GM04503 (cell line): Measurements from ENCODE around the gene PLEKHO2.

Experiments used
- DNase-seq: peaks from one replicate; pipeline ENCODE4 v3.0.0-alpha.2; 2012; ENCODE audit warnings: low read depth

PLEKHO2 gene

DNA sequence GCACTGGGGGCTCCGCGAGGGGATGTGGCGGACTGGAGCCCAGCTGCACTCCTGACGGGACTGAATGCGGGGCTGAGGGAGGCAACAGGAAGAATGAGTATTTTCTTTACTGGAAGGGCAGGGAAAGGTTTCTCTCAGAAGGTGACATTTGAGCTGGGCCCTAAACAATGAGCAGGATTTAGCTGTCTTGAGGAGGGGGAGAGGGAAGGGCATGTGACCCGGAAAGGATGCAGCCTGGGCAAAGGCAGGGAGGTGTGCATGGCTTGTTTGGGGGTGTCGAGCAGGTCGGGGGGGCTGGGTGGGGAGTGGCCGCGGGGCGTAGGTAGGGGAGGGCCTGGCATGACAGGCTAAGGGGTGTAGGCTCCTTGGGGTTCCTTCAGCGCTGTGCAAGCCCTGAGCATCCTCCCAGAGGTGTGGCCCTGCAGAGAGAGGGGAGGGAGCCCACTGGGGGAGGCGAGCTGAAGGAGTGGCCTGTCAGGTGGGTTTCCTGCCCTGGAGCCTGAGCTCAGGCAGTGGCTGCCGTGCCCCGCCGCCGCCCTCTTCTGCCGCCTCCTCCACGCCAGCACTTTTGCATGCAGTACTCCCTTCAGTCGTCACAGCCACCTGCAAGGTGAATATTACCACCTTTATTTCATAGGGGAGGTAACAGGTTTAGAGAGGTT, 52.8 kb downstream of the PLEKHO2 start:
- no peak for DNase-seq

DNA sequence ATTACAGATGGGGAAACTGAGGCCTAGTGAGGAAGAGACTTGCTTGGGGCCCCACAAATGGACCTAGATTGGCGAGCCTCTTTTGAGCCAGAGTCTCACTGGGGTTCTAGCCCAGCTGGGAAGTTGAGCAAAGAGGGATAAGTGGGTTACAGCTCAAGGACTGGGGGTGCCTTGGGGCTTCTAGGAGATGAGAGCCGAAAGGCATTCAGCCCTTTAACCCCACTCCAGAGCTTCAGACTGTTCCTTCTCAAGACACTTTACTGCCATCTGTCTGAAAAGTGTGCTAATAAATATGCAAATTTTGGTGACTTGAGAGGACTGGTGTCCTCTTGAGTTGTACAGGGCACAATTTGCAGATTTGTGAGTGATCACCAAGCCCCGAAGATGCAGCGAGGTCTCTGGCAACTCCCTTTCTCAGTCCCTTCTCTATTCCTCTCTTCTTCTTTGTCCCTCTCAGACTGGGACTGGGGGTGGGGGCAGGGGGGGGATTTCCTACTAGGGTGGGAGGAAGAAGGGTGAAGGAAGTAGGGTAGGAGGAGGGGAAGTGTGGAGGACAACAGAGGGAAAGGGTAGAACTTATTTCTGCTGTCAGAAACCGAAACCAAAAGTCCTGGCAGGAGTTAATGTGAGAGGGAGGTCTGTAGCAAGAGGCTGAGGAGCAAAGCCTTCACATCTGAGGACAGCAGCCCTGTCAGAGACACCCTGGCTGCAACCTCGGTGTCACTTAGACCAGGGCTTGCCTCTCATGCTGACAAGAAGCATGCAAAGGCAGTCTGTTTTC, 53.8 kb downstream of the PLEKHO2 start:
- DNase-seq = no peak

DNA sequence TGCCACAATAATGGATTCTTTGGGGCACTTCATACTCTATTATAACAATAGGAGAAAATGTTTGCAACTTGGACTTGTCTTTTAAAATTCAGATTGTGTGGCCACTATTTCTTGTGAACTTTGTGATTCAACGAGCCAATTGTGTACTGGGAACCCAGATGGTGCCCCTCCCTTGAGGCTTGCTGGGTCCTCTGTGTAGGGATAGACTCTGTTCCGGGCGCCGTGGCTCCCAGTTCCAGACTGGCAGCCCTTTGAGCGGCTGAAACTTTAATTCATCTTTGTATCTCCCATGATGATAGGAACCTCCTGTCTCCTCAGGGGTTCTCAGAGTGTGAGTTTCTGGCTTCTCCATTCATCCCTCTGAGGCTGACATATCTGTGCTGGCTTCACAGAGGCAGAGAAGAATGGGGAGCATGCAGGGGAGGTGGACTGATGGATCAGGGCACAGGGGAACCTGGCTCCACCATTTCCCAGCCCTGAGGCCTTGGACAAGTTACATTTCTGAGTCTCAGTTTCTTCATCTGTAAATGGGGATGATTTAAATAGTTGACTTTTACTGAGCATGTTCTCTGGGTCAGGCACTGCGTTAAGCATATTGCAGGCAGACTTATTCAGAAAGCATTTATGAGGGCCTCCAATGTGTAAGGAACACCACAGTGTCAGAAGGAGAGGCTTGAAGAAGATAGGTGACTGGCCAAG, 54.8 kb downstream of the PLEKHO2 start:
- DNase-seq = no peak

DNA sequence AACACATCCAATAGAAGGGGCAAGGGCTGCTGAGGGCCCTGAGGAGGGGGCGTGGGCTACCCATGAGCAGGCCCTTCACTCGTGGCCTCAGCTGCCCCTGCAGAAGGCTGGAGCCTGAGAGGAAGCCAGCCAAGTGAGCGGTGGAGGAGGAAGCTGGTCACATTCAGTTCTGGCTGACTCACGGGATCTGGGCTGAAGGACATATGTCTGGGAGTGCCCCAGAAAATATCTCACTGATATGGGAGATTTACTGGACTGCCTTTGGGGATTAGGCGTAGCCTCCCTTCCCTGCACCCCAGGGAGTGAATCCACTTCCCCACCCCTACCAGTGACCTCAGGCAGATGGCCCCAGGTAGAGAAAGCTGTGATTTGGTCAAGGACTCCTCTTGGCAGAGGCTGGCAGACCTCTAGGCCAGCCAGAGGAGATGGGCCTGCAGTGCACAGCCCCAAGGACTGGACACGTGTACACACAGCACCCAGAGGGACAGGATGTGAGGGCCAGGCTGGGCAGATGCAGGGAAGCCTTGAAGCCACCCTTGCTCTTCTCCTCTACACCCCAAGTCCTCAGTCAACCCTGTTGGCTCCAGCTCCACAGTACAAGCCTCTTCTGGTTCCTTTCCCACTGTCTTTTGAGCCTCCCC, 55.8 kb downstream of the PLEKHO2 start:
- DNase-seq = no peak

DNA sequence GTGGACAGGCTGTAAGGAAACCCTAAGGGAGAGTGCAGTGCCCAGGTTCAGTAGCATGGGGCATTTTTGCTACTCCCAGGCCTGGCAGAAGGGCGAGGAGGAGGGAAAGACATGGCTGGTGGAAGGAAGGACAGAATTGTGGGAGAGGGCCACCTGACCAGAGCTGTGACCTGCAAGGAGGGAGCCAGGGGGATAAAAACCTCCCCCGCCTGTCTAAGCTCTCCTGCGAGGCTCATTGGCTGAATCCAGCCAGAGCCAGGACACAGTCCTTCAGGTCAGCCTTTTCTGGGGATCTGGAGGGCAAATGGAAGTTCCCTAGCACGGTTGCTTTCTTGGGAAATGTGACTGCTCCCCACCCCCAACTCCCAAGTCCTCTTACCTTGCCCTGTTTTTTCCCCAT, 56.7 kb downstream of the PLEKHO2 start:
- DNase-seq = no peak

DNA sequence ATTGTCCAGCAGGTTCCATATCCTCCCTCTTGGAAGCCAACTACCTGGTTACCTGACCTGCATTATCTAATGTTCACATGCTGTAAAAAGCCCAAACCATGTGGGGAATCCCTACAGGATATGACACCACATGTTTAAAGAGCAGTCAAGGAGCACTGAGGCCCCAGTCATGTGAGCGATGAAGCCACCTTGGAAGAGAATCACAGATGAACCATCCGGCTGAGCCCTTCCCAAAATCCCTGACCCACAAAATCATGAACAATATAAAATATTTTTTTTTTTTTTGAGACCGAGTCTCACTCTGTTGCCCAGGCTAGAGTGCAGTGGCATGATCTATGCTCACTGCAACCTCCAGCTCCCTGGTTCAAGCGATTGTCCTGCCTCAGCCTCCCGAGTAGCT, 59.4 kb downstream of the PLEKHO2 start:
- DNase-seq = no peak

DNA sequence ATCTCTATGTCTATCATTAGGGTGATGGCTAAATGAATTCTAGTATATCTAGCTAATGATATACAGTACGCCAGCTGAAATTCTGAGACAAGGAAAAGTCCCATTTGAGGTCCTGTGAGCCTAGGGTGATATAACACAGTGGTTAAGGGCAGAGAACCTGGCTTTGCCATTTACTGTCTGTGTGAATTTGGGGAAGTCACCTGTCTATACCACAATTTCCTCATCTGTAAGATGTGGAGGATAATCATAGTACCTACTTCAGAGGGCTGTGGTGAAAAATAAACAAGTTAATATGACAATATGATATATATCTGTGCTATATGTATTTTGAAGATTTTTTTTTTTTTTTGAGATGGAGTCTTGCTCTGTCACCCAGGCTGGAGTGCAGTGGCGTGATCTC, 60.2 kb downstream of the PLEKHO2 start:
- no peak for DNase-seq

DNA sequence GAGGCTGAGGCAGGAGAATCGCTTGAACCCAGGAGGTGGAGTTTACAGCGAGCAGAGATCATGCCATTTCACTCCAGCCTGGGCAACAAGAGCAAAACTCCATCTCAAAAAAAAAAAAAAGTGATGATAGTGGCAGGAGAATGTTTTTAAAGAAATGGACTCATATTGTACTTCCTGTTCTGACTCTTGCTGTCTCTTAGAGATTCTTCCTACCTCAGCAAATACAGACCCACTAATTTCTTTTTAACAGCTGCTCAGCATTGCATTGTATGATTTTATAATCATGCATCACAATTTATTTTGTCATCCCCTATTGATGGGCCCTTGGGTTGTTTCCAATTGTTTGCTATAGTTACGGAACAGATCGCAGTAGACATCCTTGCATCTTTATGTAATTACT, 61.1 kb downstream of the PLEKHO2 start:
- no peak for DNase-seq

DNA sequence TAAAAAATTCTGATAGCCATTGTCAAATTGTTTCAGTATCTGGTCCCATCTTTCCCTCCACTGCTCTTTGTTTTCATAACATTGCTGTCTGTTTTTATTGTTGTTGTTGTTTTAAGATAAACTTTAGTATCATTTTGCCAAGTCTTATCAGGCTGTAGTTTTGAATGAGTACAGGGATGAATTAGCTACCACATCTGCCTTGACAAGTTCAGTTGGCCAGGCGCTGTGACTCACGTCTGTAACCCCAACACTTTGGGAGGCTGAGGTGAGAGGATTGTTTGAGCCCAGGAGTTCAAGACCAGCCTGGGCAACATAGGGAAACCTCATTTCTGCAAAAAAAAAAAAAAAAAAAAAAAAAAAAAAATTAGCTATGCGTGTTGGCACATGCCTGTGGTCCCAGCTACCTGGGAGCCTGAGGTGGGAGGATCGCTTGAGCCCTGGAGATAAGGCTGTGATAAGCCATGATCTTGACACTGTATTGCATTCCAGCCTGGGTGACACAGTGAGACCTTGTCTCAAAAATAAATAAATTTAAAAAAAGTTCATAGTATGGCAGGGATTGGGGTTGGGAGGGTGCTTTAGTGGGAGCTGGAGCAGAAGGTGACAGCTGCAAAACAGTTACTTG, 61.7 kb downstream of the PLEKHO2 start:
- DNase-seq = no peak

DNA sequence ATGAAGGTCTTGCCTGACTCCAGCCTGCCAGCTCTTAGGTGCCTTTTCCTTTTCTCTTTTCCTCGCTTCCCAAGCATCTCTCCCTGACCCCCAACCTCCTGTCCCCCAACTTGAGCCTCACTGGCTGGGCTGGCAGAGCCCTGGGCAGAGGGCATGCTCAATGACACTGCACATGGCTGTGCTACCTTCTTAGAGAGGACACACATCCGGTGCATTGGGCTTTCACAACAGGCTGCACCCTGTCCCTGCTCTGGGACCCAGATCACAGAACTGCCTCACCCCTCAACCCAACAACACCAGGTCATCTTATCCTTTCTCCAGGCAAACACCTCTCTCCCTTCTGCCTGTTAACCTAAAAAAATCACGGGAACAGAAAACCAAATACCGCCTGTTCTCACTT, 62.5 kb downstream of the PLEKHO2 start:
- no peak for DNase-seq

DNA sequence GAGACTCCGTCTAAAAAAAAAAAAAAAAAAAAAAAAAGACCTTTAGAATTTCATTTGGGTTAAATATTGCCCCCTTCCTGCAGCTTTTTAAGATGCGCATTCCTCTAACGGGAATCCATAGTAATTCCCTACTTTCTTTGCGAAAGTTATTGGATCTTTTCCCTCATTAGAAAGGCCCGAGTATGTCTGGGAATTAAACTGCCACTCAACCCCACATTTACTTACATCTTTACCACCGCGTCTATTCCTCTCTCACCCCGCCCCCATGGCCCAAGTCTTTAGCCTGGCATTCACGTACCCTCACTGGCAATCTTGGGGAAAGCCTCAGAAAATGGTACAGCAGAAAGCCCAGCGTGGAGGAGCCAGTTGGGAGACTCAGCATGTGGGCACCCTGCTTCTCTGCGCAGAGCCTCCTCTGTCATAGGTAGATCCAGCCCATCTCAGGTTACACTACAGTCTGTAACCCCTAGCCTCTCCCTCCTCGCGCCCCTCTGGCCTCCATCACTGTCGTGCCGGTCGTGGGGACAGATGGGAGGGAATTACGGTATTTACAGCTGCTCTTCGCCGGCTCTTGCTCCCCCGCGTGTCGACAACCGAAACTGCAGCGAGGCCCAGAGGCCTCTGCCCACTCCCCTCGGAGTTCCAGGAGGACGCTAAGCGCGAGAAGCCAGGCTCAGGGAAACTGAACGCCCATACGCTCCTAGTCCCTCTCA, 63.6 kb downstream of the PLEKHO2 start:
- peak; percentile 22 for DNase-seq

DNA sequence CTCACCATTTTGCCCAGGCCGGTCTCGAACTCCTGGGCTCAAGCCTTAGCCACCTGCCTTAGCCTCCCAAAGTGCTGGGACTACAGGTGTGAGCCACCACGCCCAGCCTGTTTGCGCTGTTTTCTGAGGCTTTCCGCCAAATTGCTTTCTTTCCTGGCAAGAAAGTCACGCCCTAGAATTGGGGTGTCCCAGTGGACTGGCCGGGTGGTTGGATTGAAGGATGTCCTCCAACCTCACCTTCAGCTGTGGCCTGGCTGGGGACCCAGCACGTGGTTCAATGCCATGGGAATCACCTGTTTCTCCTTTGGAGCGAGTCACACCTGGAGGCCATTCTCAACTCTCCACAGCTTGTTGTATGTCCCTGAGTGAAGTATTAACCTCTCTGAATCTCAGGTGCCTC, 64.2 kb downstream of the PLEKHO2 start:
- DNase-seq = no peak

DNA sequence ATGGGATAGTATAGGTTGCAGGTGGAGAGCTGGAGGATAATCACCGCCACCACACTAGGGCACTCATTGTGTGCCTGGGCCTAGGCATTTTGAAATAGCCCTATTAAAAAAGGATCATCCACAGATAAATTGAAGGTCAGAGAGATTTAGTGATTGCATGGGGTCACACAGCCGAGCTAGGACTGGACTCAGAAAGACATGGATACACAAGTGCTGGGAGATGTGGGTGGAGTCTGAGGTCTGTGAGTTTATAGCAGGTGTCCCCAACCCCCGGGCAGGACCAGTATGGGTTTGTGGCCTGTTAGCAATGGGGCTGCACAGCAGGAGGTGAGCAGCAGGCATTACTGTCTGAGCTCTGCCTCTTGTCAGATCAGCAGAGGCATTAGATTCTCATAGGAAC, 64.7 kb downstream of the PLEKHO2 start:
- no peak for DNase-seq

DNA sequence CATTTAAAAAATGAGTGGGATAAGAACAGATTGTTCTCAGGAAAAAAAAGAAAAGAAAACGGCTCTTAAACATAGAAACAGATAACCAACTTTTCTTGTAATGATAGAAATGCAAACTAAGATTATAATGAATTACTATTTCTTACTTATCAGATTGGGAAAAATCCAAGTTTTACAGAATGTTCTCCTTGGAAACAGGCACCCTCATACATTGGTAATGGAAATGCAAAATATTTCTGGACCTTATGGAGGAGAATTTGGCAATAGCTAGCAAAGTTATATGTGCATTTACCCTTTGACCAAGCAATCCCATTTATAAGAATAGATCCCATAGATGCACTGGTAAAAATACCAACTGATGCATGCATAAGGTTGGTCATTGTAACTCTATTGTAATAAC, 66.3 kb downstream of the PLEKHO2 start:
- DNase-seq = no peak

DNA sequence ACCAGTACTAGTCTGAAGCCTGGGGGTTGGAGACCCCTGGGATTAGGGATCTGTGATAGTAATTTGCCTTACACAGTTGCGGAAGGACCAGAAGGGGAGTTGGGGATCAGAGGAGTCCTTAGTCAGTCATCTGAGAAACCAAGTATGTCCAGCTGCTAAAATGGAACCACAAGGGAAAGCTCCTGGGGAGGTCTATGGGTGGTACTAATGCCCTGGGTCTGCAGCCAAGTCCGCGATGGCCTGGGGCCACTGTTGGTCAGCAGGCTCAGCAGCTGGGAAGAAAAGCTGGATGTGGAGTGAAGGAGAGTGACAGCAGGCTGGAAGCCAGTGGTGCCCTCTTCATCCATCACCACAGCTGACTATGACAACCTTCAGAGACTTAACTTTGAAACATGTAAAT, 67.8 kb downstream of the PLEKHO2 start:
- no peak for DNase-seq

DNA sequence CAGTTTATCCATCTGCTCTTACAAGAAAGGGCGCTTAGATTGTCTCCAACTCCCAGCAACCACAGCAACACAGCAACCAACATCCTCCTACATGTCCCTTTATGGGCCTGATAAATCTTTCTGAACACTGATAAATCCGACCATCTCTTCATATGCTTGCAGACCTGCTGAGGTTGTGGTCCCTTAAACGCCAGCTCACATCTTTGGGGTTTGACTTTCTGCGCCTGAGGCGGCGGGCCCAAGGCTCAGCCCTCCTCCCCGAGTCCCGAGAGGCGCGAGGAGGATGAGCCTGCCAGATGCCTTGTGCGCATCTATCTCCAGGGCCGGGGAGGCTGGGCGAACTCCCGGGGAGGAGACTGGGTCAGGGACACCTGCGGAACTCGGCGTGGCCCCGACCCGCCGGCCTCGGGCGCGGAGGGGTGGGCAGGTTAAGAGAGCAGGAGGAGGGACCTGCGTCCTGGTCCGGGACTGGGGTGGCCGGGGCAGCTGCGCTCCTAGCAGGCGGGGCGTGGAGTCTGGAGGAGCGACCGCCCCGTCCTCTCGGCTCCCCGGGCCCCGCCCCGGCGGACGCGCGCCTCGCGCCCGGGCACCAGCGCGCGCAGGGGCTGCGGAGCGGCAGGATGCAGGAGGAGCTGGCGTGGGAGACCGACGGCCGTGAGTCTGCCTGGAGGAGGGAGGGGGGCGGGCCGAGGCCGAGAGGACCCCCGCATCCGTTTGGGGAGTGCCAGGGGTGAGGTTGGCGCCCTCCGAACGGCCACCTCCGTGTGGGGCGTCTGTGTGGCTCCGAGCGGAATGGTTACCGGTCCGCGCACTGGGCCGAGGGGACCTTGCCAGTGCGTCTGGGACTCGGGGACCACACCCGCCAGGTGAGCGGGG, 69.8 kb downstream of the PLEKHO2 start, which contains the start of gene ANKDD1A:
Gene ANKDD1A, plus strand, starts transcription at position 592 of the 876 bp plus-strand sequence. Its CDS starts 29 bp downstream, at position 621.
- DNase-seq = no peak

DNA sequence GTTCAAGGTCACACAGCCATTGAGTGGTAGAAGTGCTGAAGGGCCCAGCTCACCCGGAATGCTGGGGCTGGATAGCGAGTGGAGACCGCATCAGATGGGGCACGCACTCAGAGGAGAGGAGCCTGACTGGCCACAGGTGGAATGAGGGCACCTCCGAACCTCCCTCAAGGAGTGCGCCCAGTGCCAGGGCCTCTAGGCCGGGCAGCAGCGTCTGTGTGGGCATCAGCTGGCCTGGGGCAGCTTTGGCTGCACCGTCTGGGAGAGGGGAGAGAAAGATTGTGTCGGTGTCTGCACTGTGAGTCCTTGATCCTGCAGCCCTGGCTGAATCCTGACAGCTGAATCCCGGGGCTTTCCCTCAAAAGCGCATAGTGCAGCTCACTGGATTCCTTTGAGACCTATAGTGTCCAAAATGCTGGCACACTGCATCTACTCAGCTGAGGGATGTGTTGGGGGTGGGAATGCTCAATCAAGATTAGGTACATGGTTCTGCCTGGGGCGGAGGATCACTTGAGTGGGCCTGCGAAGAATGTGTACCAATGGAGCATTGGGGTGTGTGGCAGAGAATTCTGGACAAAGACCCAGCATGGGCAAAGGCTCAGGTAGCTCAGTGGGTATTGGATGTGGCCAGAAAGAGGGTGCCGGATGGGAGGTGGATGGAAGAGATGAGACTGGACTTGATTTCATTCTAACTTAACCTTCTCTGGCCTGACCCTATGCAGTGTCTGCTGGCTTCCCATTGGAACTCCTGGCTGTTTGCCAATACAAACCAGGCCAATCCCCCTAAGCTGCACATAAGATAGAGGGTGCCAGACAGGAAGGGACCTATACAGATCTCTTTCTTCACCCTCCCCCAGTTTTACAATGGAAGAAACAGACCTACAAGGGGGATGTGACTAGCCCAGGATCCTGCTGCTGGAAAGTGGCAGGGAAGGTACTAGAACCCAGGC, 70.9 kb downstream of the PLEKHO2 start:
- DNase-seq = no peak

DNA sequence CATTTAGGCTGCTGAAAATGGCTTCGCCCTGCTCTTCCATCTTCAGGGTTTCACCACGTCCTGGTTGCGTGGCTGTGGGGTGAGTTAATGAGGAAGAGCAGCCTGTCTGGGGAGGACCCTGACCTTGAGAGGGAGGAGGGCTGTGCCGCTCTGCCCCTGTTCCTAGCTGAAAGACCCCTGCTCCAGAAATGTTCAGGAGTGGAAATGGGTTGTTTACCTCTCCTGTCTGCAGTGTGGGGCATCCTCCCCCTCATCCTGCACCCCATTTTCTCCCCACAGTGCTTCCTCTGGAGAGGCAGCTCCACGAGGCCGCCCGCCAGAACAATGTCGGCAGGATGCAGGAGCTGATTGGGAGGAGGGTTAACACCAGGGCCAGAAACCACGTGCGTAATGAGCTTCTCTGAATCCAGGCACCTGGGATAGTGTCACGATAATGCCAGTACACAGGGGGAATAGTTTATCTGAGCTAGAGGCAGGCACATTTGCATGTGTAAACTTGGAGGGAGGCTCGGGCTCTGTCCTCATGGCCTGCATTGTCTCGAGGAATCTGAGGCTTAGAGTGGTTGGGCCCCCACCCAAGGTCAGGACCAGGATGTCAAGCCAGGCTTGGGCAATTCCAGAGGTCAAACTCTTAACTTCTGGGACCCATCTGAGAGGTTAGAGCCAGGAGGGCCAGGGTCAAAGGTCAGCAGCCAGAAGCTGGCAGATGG, 74.0 kb downstream of the PLEKHO2 start:
- no peak for DNase-seq

DNA sequence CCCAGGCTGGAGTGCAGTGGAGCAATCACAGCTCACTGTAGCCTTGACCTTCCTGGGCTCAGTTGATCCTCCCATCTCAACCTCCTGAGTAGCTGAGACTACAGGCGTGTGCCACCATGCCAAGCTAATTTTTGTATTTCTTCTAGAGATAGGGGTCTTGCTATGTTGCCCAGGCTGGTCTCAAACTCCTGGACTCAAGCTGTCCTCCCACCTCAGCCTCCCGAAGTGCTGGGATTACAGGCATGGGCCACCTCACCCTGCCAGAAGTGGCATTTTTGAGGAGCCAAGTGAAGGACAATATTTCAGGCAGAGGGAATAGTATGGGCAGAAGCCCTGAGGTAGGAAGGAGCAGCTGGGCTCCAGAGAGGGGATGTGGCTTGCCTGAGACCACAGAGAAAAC, 74.7 kb downstream of the PLEKHO2 start:
- no peak for DNase-seq
